ENCODE measurements around the gene KRTAP1-1.
A peak's percentile ranks its signal among the peaks of the same experiment; 100 is the strongest.

Gene KRTAP1-1

GRCh38 chr17:40996829-40997228, 44.4 kb downstream of the KRTAP1-1 start:
- DNase-seq = no peak
- H3K9me3 ChIP-seq (ENCODE audit: severe bottlenecking) = no peaks in the 10 kb centered on the region
- no peak for TF ChIP-seq CTCF (IDR thresholded peaks at IDR 0.05; ENCODE audit: low read depth, low read length)
- no peaks in the 10 kb centered on the region for H3K27me3 ChIP-seq (ENCODE audit: insufficient read depth, low read depth, severe bottlenecking)
- no peaks in the 10 kb centered on the region for H3K36me3 ChIP-seq
- H3K4me3 ChIP-seq (ENCODE audit: low read depth, low read length) = no peak overlapping the region
- no peak overlapping the region for H3K27ac ChIP-seq

DNA sequence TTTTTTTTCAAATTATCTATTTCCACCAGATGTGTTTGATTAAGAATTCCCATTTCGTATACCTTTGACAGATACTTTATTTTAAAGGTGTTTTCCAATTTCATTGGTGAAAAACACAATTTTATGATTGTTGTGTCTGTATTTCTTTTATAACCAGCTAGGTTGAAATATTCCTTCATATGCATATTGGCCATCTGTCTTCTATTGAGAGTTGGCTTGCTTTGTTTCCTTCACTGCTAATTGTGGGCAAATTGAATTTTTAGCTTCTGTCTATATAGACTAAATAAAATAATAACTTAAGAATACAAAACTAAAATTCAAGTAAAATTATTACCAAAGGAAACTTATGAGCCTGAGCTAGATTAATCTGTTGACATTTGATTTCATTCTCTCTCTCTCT, 46.1 kb downstream of the KRTAP1-1 start:
- Histone ChIP-seq H3K27me3 (ENCODE audit: insufficient read depth, low read depth, severe bottlenecking) (no peaks in the 10 kb centered on the region), H3K4me3 (ENCODE audit: low read depth, low read length) (no peak overlapping the region), H3K27ac (no peak overlapping the region), H3K36me3 (no peaks in the 10 kb centered on the region), H3K9me3 (ENCODE audit: severe bottlenecking) (peaks cover 9% of the 10 kb centered on the region)
- DNase-seq = no peak
- no peak for TF ChIP-seq CTCF (IDR thresholded peaks at IDR 0.05; ENCODE audit: low read depth, low read length)

DNA sequence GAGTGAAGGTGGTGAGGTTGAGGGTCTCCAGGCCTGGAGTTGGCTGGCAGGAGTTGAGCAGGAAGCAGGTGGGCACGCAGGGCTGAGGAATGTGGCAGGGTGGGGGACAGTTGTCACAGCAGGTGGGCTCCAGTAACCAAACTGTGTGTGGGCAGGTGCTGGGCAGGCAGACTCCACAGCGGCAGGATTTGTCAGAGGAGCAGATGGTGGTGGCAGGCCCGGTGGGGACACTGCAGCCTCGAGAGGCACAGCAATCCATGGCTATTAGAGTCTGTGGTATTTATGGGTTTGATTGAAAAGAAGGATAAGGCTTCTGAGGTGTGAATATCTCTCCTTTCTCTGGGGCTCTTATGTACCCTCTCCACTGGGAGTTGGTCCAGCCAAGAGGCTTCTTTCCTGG, 47.4 kb downstream of the KRTAP1-1 start, which contains the start of gene KRTAP3-3:
TSS of gene KRTAP3-3 (minus strand) at position 326 of the 400 bp plus-strand sequence. CDS start at position 259, 67 bp downstream.
- peak; percentile 93 for DNase-seq
- Histone ChIP-seq H3K9me3 (ENCODE audit: severe bottlenecking) (peaks cover 9% of the 10 kb centered on the region), H3K4me3 (ENCODE audit: low read depth, low read length) (peak within 1 kb of the TSS; percentile 8; the same call in 1 of the 2 replicates), H3K27ac (peak within 1 kb of the TSS; percentile 65), H3K36me3 (no peaks in the 10 kb centered on the region), H3K27me3 (ENCODE audit: insufficient read depth, low read depth, severe bottlenecking) (no peaks in the 10 kb centered on the region)
- TF ChIP-seq CTCF (IDR thresholded peaks at IDR 0.05; ENCODE audit: low read depth, low read length) = no peak

DNA sequence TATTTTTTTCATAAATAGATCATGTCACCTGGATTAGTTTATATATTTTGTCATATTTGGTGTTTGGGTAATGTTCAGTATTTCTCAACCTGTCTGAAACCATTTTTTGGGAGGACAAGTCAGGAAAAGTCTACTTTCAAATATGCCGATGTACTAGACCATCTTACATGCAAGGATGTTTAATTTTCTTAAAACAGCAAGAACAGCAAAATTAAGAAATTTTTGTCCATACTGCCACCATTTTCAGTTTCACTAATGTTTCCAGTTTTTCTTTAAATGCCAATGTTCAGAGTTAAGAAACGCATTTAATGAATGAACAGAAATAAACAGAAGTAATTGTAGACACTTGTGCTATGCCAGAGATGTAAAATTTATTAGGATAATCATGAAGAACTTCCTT, 48.2 kb downstream of the KRTAP1-1 start:
- Histone ChIP-seq H3K27me3 (ENCODE audit: insufficient read depth, low read depth, severe bottlenecking) (no peaks in the 10 kb centered on the region), H3K9me3 (ENCODE audit: severe bottlenecking) (peaks cover 9% of the 10 kb centered on the region)
- DNase-seq = no peak

DNA sequence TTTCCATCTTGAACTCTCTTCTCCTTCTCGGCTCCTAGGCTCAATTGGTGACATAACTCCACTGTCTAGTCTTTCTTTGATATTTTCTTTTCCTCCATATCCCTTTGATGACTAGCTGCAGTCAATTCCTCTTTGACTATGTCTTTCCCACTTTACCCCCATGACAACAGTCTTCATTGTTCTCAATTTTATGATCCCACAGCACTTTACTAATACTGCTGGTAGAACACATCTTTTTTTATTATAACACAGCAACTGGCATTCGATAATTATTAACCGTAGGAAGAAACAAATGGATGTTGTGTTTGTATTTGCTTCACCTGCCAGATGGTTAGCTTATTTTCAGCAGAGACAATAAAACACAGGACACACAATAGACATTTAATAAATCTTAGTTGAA, 48.6 kb downstream of the KRTAP1-1 start:
- no peak for TF ChIP-seq CTCF (IDR thresholded peaks at IDR 0.05; ENCODE audit: low read depth, low read length)
- no peaks in the 10 kb centered on the region for H3K36me3 ChIP-seq
- no peak for DNase-seq
- no peak overlapping the region for H3K27ac ChIP-seq
- peaks cover 9% of the 10 kb centered on the region for H3K9me3 ChIP-seq (ENCODE audit: severe bottlenecking)
- H3K4me3 ChIP-seq (ENCODE audit: low read depth, low read length) = no peak overlapping the region
- H3K27me3 ChIP-seq (ENCODE audit: insufficient read depth, low read depth, severe bottlenecking) = no peaks in the 10 kb centered on the region

More for the DNA sequence above, 48.2 kb downstream of the KRTAP1-1 start:
- H3K27ac ChIP-seq = peak overlapping the region; percentile 65
- TF ChIP-seq CTCF (IDR thresholded peaks at IDR 0.05; ENCODE audit: low read depth, low read length) = no peak
- no peaks in the 10 kb centered on the region for H3K36me3 ChIP-seq
- H3K4me3 ChIP-seq (ENCODE audit: low read depth, low read length) = no peak overlapping the region
